HFF-Myc (cell line): Measurements from ENCODE around the gene NIN.

Source experiments
- DNase-seq: peaks from one replicate; pipeline ENCODE4 v3.0.0-alpha.2; 2011; ENCODE audit warnings: low read depth; ENCODE audit errors: extremely low read depth
- H3K4me3 ChIP-seq: replicated peaks from 2 replicates; pipeline ENCODE4 v1.5.1; 2011; ENCODE audit warnings: low read depth, mild to moderate bottlenecking, control low read depth, low read length
- CTCF ChIP-seq: IDR thresholded peaks from 2 replicates; pipeline ENCODE4 v1.5.1; 2012; ENCODE audit warnings: mild to moderate bottlenecking, low read depth, low read length, control low read depth; ENCODE audit errors: missing control alignments

NIN gene

DNA sequence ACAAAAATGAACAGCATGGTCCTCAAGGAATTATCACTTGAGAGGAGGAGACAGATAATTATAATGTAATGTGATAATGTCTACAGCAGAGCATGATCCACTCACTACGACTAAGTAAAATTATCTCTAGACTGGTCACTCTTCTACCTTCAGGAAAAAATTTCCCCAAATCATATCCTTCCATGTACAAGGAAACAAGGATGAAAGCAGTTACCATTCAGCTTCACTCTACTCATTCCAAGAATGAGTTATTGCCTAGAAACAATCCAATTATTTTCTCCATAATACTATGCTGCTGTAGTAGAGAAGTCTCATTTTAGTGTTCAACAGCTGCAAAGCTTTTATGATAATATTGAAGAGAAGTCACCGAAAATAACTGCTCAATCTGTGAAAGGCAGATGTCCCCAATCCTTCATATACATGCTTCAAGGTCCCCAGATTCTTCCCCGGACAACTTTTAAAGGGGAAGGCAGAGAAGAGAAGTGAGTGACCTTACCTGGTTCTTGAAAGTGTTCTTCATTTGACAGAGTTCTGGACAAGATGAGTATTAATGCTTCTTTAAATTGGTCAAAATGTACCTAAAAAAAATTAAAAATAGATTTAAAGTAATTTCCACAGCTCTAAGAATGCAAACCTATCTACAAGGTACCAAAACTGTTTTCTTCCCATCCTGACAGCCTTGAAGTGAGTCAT lies 24.6 kb downstream of the NIN start:
- DNase-seq = no peak
- H3K4me3 ChIP-seq = no peak overlapping the region
- no peak for TF ChIP-seq CTCF

DNA sequence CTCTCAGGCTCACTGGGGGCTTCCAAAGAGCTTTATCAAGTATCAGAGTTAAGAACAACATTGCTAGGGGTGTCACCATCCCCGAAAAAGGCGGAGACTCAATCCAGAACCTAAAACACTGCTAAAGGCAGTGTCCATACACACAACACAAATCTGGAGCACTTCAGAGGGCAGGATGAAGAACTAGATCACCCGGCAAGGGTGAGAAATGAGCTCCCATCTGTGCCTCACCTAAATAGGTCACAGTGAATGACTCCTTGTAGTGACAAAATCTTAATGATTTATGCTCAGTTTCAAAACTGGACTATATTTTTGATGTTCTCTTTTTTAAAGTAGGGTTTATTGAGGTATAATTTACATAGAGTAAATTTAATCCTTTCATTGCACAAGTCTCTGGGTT lies 25.6 kb downstream of the NIN start:
- no peak overlapping the region for H3K4me3 ChIP-seq
- no peak for TF ChIP-seq CTCF
- no peak for DNase-seq

GRCh38 chr14:50804181-50804721 lies 26.7 kb downstream of the NIN start:
- H3K4me3 ChIP-seq = no peak overlapping the region
- no peak for TF ChIP-seq CTCF
- peak; percentile 22 for DNase-seq

DNA sequence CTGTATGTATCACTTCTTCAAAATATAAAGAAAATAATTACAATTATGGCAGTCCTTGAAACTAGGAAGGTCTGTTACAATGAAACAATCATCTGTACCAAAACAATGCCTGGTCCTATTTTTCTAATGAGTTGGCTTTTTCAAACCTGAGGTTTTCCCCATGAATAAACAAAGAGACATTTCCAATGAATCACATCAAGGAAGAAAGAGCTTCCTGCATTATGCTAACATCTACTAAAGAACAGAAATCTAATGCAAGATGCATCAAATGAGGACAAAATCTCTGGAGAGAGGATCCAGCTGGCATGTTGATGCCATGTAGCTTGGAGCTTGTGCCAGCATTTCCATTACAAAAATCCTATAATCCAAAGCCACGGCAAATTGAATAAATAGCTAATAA lies 29.3 kb downstream of the NIN start:
- no peak for TF ChIP-seq CTCF
- H3K4me3 ChIP-seq = no peak overlapping the region
- no peak for DNase-seq

DNA sequence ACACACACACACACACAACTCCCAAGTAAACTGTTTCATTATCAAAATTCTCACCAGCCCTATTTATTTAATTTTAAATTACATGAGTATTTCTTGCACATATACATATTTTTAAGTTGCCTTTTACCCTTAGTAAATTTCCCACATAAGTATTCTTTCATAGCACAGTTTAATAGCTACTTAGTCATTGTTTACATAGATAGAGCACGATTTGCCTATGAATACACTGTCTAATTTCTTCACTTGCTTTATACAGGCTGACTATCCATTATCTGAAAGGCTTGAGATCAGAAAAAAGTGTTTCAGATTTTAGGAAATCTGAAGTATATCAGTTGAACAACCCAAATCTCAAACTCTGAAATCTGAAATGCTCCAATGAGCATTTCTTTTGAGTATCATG lies 30.9 kb downstream of the NIN start:
- TF ChIP-seq CTCF = no peak
- H3K4me3 ChIP-seq = no peak overlapping the region
- DNase-seq = no peak

DNA sequence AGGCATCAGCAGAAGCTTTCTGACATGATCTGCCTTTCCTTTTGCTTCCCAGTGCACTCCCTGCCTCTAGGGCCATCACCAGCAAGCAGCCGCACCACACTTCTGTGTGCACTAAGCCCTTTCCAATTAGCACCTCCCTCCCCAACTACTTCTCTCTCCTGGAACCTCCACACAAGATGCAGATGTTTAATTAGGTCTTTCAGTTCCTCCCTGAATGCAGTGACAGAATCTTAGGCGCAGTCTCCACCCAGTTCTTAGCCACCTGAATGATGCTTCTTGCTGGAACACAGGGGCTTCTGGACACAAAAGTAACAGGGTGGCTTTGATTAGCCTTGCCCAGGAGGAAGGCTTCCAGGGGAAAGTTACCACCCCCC lies 32.9 kb downstream of the NIN start:
- DNase-seq = no peak
- TF ChIP-seq CTCF = no peak
- no peak overlapping the region for H3K4me3 ChIP-seq
